DMS79 treated with DMSO at 0.1 percent for 48 hours (cell line): ENCODE results near the gene GSS.

Experiments used
- DNase-seq: peaks from one replicate; lab custom pipeline; 2025; lab: John Stamatoyannopoulos, UW

GSS gene

GRCh38 chr20:34993941-34994508 is 38.4 kb upstream of the GSS start:
- no peak for DNase-seq

GRCh38 chr20:34992751-34993417 is 37.3 kb upstream of the GSS start:
- no peak for DNase-seq

- DNase-seq = no peak
These were observed 35.1 kb upstream of the GSS start for GRCh38 chr20:34990661-34991214.

- no peak for DNase-seq
These were observed 34.6 kb upstream of the GSS start for GRCh38 chr20:34990231-34990630.

GRCh38 chr20:34989670-34990069 is 34.1 kb upstream of the GSS start:
- DNase-seq = no peak

GRCh38 chr20:34989118-34989517 is 33.5 kb upstream of the GSS start:
- no peak for DNase-seq

GRCh38 chr20:34988191-34988540 is 32.6 kb upstream of the GSS start:
- no peak for DNase-seq

GRCh38 chr20:34987288-34988190 is 31.9 kb upstream of the GSS start:
- DNase-seq = no peak

- no peak for DNase-seq
These were observed 31.0 kb upstream of the GSS start for GRCh38 chr20:34986311-34987287.

GRCh38 chr20:34985461-34986310 is 30.1 kb upstream of the GSS start:
- DNase-seq = no peak

- DNase-seq = no peak
These were observed 29.2 kb upstream of the GSS start for GRCh38 chr20:34984756-34985261.

- DNase-seq = no peak
These were observed 28.6 kb upstream of the GSS start for GRCh38 chr20:34983995-34984735.

- DNase-seq = no peak
These were observed 27.6 kb upstream of the GSS start for GRCh38 chr20:34983089-34983820.

- no peak for DNase-seq
These were observed 26.9 kb upstream of the GSS start for GRCh38 chr20:34982270-34983088.

- no peak for DNase-seq
These were observed 25.1 kb upstream of the GSS start for GRCh38 chr20:34980543-34981233.

- no peak for DNase-seq
These were observed 24.0 kb upstream of the GSS start for GRCh38 chr20:34979366-34980153.
